ENCODE measurements around the gene ENPP7.

- no peak for TF ChIP-seq CTCF (IDR thresholded peaks at IDR 0.05)
- TF ChIP-seq POLR2A (IDR thresholded peaks at IDR 0.05), result no peak
These were observed 60.3 kb downstream of the ENPP7 start for GRCh38 chr17:79790805-79791734.
